Stimulated activated CD4-positive, alpha-beta T cell treated with anti-CD3 and anti-CD28 coated beads, Interleukin-2, amount 100 ng/mL, for 4 hours (primary cell): ENCODE results near the gene GRM3.

Experiments
- DNase-seq: peaks from one replicate; pipeline ENCODE4 v3.0.0-alpha.2; 2020; ENCODE audit warnings: low read depth

The GRM3 gene

DNA sequence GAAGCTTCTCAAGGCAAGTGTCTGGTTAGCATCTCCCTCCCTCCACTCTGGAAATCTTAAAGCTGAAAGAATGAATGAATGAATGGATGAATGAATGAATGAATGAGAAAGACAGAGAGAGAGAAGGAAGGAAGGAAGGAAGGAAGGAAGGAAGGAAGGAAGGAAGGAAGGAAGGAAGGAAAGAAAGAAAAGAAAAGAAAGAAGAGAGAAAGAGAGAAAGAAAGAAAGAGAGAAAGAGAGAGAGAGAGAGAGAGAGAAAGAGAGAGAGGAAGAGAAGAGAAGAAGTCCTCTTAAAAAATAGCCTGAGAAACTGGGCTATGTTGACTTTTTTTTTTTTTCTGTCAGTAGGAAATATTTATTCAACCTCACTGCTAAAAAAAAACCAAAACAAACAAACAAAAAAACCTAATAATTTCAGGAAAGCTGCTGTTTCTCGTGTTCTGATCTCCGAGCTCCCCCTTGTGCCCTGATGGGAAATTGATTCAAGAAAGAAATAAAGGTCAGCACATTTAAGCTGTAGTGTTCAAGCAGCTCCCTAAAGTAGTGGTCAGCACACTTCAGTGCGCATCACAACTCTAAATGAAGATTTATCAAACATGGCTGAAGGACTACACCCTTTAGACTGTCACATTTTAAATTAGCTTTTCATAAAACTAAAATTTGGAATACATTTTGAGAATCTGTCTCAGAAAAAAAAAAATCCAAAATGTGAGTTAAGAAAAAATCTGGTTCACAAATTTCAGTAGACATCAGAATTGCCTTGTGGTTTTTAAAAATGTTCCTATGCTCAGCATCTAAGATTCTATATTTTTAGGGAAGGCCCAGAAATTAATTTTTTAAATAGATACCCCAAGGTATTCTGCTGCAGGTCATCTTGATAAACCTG is 261.5 kb downstream of the GRM3 start:
- no peak for DNase-seq

DNA sequence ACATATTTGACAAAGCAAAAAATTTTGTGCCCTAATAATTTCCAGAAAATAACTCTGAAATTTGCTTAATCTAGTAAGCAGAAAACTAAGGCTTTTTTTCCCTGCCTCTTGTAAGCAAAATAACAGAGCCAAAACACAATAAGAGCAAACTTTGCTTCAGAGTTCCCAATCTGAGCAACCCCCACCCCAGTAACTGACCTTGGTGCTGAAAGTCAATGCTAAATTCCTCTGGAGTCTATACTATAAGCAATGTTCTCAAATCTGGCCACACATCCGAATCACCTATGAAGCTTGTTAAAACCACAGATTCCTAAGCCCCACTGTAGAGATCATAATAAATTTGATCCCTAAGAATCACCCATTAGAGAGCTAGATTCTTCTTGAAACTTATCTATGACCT is 265.2 kb downstream of the GRM3 start:
- no peak for DNase-seq

DNA sequence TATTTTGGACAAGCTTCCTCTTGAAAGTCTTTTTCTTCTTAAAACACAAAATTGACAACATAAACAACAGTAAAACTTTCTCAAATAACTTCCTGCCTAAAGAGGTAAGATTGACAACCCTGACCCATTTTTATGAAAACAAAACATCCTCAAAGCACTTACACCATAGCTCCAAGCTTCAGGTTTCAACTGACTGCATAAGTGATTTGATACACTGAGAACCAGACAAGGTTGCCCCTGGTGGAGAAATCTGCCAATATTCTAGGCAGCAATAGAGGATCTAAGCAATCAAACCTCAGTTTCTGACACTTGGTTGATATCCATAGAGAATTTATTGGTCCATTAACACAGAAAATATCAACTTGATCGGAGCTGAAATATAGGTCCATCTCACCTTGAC is 267.9 kb downstream of the GRM3 start:
- no peak for DNase-seq

GRCh38 chr7:86913709-86914108 is 270.0 kb downstream of the GRM3 start:
- DNase-seq = no peak
